Measurements from ENCODE around the gene FAM83E. TPM values are rescaled to one million over a fixed set of nuclear protein-coding genes. Genes with fewer than 3 reads are reported as not detected.

FAM83E gene
- total RNA-seq, 1 donor from 2014 or later = 3.7 TPM

DNA sequence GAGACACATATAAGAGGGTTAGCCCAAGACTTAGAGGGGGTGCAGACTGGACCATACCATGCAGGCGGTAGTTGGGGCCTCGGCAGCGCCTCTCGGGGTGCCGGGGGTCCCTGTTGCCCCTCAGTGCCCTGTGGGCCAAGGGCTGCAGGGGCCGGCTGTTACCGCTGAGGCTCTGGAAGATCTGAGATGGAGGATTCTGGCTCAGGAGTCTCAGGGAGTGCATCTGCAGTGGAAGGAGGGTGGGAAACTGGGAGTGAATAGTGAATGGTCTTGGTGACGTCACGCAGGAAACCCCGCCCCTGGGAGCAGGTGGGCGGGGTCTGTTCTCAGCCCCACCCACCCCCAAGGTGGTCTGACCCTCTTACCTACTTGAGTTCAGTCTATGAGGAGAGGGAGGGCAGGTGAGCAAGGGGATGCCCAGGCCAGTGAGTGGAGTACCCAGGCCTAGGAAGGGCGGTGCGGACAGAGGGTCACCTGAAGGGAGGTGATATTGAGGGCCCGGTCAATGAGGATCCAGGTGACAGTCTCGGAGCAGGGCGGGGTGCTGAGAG lies 24.0 kb upstream of the FAM83E start:
- Mint-ChIP-seq H3K27me3 (ENCODE audit: low read depth) (no peaks in the 10 kb centered on the region), H3K9me3 (no peaks in the 10 kb centered on the region), H3K4me1 (peaks cover 31% of the 10 kb centered on the region), H3K4me3 (no peak overlapping the region), H3K27ac (peak overlapping the region; percentile 98), H3K36me3 (peaks cover 18% of the 10 kb centered on the region)
- DNase-seq (ENCODE audit: low spot score in 2 of 2, unreplicated experiment in 2 of 2) = no peak
- TF ChIP-seq, protein P1, sequence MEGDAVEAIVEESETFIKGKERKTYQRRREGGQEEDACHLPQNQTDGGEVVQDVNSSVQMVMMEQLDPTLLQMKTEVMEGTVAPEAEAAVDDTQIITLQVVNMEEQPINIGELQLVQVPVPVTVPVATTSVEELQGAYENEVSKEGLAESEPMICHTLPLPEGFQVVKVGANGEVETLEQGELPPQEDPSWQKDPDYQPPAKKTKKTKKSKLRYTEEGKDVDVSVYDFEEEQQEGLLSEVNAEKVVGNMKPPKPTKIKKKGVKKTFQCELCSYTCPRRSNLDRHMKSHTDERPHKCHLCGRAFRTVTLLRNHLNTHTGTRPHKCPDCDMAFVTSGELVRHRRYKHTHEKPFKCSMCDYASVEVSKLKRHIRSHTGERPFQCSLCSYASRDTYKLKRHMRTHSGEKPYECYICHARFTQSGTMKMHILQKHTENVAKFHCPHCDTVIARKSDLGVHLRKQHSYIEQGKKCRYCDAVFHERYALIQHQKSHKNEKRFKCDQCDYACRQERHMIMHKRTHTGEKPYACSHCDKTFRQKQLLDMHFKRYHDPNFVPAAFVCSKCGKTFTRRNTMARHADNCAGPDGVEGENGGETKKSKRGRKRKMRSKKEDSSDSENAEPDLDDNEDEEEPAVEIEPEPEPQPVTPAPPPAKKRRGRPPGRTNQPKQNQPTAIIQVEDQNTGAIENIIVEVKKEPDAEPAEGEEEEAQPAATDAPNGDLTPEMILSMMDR (IDR thresholded peaks at IDR 0.05; ENCODE audit: unreplicated experiment) = no peak

DNA sequence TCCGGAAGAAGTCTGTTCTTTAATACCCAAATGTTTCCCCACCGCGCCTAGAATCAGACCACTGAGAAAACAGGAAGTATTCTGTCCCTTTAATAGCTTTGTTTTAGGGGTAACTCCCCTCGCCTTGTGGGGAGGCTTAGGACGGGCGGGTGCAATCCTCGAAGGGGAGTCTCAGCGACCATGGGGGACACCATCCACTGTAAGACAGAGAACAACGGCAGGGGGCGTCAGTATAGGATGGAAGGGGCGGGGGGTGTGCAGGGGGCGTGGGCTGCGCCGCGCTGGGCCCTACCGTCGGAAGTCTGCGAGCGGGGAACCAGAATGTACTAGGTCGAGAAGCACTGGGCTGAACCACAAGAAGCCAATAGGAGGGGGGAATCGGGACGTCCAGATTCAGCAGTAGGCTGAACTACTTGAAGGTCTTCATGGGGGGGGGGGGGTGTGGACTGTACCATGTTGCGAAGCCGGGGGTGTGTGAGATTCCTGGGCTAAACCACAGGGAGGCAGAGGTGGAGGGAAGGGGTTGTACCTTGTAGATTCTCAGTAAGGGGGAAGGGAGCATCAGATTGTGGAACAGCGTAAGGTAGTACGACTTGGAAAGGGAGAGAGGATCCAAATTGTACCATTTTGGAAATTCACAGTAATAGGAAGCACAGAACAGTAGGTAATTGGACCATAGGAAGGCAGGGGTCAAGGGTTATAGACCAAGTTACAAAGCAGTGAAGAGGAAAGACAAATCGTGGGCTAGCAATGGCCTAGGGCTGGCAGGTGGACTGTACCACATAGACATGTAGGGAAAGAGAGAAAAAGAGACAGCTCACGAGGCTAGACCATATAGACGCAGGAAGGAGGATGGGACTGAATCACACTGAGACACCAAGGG lies 23.3 kb upstream of the FAM83E start:
- peak overlapping the region; percentile 98 for H3K27ac Mint-ChIP-seq
- TF ChIP-seq, protein P1 (IDR thresholded peaks at IDR 0.05; ENCODE audit: unreplicated experiment) = no peak
- H3K27me3 Mint-ChIP-seq (ENCODE audit: low read depth) = no peaks in the 10 kb centered on the region
- peak overlapping the region; percentile 94 for H3K4me3 Mint-ChIP-seq
- H3K9me3 Mint-ChIP-seq = no peaks in the 10 kb centered on the region
- peaks cover 18% of the 10 kb centered on the region for H3K36me3 Mint-ChIP-seq
- DNase-seq (ENCODE audit: low spot score in 2 of 2, unreplicated experiment in 2 of 2) = peak; percentile 67 to 76
- H3K4me1 Mint-ChIP-seq = peaks cover 32% of the 10 kb centered on the region

DNA sequence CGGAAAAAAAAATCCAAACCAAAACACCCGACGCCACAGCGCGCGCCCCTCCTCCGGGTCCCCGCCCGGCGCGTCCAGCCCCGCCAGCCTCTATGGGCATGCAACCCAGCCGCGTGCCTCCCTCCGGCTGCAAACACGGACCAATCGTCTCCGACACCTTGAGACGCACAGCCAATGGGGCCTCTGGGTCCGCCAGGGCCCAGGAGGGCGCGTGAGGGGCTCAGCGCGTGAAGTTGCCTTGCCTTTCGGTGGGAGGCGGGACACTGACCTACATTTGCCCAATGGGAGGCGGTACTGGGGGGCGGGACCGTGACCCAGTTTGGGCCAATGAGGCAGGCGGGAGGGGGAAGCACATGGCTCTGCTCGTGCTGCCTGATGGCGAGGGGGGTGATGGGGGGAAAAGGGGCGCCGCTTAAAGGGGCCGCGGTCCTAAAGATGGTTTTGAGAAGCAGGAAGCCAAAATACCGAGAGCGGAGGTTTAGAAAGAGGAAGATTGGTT lies 22.6 kb upstream of the FAM83E start:
- peak overlapping the region; percentile 94 for H3K4me3 Mint-ChIP-seq
- H3K9me3 Mint-ChIP-seq = no peaks in the 10 kb centered on the region
- H3K27me3 Mint-ChIP-seq (ENCODE audit: low read depth) = no peaks in the 10 kb centered on the region
- H3K4me1 Mint-ChIP-seq = peaks cover 32% of the 10 kb centered on the region
- peaks cover 18% of the 10 kb centered on the region for H3K36me3 Mint-ChIP-seq
- peak overlapping the region; percentile 98 for H3K27ac Mint-ChIP-seq
- TF ChIP-seq, protein P1 (IDR thresholded peaks at IDR 0.05; ENCODE audit: unreplicated experiment) = no peak
- peak; percentile 96 to 97 for DNase-seq (ENCODE audit: low spot score in 2 of 2, unreplicated experiment in 2 of 2)

- Mint-ChIP-seq H3K27ac (peak within 1 kb of the TSS; percentile 98), H3K27me3 (ENCODE audit: low read depth) (no peaks in the 10 kb centered on the region), H3K9me3 (no peaks in the 10 kb centered on the region), H3K36me3 (peaks cover 18% of the 10 kb centered on the region), H3K4me1 (peaks cover 32% of the 10 kb centered on the region), H3K4me3 (peak within 1 kb of the TSS; percentile 94)
- TF ChIP-seq, protein P1 (IDR thresholded peaks at IDR 0.05; ENCODE audit: unreplicated experiment) = no peak
- DNase-seq (ENCODE audit: low spot score in 2 of 2, unreplicated experiment in 2 of 2) = peak in 1 of 2 experiments; percentile 53
Observed at GRCh38 chr19:48636859-48637448, 22.1 kb upstream of the FAM83E start, which contains the start of gene DBP. DBP (minus strand) TSS chr19:48637379; CDS start chr19:48636994, 385 bp downstream.

DNA sequence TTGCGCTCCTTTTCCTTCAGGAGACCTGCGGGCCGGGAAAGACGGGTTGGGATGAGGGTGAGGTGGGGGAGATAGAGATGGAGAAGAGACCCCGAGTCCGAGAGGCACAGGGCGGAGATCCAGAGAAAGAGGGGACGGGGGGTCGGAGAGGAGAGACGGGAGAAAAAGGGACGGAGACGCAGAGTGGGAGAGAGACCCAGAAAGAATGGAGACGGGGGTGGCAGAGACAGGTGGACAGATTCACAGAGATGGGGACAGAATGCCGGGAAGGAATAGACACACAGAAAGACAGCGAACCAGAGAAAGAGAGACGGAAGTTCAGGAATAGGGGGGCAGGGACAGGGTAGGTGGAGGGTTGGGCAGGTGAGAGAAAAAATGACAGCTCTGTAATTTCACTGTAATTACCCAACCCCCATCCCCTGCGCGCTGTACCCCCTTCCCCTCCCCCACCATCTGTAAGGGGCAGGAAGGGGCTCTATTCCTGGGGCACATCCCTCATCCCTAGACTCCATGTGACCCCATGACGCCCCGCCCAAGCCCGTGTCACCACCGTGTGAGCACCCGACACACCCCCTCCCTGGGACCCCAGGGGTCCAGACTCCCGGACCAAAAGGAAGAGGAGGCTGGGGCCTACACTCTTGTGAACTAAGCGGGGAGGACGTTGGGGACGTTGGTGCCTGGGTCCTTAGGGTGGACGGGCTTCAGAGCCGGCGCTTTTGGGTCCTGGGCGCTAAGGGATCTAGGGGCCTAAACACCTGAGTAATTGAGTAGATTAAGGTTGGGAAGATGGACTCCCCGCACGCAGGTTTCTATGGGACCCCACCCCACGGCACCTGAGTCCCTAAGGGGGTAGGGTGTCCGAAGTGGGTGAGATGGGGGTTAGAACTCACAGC lies 21.3 kb upstream of the FAM83E start:
- Mint-ChIP-seq H3K36me3 (peaks cover 13% of the 10 kb centered on the region), H3K4me3 (peak overlapping the region; percentile 94), H3K4me1 (peaks cover 32% of the 10 kb centered on the region), H3K27ac (peak overlapping the region; percentile 98), H3K9me3 (no peaks in the 10 kb centered on the region), H3K27me3 (ENCODE audit: low read depth) (no peaks in the 10 kb centered on the region)
- TF ChIP-seq, protein P1 (IDR thresholded peaks at IDR 0.05; ENCODE audit: unreplicated experiment) = no peak
- no peak for DNase-seq (ENCODE audit: low spot score in 2 of 2, unreplicated experiment in 2 of 2)
